ENCODE measurements around the gene MAB21L4.

GRCh38 chr2:240922982-240923537 lies 27.1 kb upstream of the MAB21L4 start:
- no peak for TF ChIP-seq CTCF (IDR thresholded peaks at IDR 0.05 in 4 of 5, conservative IDR thresholded peaks at IDR 0.05 in 1 of 5)
- TF ChIP-seq POLR2A (IDR thresholded peaks at IDR 0.05), result no peak

Measured in gastrocnemius medialis (tissue), 4 donors.